SK-N-SH (cell line): Measurements from ENCODE around the gene MOB1A.

Experiments
- CTCF ChIP-seq: fragments of 200-600 bp; sonication (generic); IDR thresholded peaks from 2 replicates; pipeline ENCODE4 v1.6.1; 2017; ENCODE audit warnings: antibody characterized with exemption, mild to moderate bottlenecking, moderate library complexity
- EZH2phosphoT487 ChIP-seq: fragments of 200-600 bp; sonication (generic); IDR thresholded peaks from 2 replicates; pipeline ENCODE4 v1.6.1; 2017; ENCODE audit warnings: low read depth, mixed run types, mild to moderate bottlenecking, antibody characterized with exemption, moderate library complexity, borderline replicate concordance
- IRF3 ChIP-seq: fragments of 150-350 bp; IDR thresholded peaks from 2 replicates; pipeline ENCODE4 v1.6.1; 2016; ENCODE audit warnings: mild to moderate bottlenecking, low read depth, low read length
- JUND ChIP-seq: IDR thresholded peaks from 2 replicates; pipeline ENCODE4 v1.4.0; 2012
- NRF1 ChIP-seq: IDR thresholded peaks from 2 replicates; pipeline ENCODE4 v1.6.1; 2012; ENCODE audit warnings: low read depth, mild to moderate bottlenecking, low read length
- POLR2AphosphoS5 ChIP-seq: IDR thresholded peaks from 2 replicates; pipeline ENCODE4 v1.6.1; 2012; ENCODE audit warnings: low read depth, low read length
- SIN3A ChIP-seq: IDR thresholded peaks from 2 replicates; pipeline ENCODE4 v1.6.1; 2012; ENCODE audit warnings: low read depth, mild to moderate bottlenecking, low read length, moderate library complexity, borderline replicate concordance
- TAF1 ChIP-seq: IDR thresholded peaks from 2 replicates; pipeline ENCODE4 v1.6.1; 2012; ENCODE audit warnings: low read depth, mild to moderate bottlenecking, low read length, moderate library complexity, borderline replicate concordance

DNA sequence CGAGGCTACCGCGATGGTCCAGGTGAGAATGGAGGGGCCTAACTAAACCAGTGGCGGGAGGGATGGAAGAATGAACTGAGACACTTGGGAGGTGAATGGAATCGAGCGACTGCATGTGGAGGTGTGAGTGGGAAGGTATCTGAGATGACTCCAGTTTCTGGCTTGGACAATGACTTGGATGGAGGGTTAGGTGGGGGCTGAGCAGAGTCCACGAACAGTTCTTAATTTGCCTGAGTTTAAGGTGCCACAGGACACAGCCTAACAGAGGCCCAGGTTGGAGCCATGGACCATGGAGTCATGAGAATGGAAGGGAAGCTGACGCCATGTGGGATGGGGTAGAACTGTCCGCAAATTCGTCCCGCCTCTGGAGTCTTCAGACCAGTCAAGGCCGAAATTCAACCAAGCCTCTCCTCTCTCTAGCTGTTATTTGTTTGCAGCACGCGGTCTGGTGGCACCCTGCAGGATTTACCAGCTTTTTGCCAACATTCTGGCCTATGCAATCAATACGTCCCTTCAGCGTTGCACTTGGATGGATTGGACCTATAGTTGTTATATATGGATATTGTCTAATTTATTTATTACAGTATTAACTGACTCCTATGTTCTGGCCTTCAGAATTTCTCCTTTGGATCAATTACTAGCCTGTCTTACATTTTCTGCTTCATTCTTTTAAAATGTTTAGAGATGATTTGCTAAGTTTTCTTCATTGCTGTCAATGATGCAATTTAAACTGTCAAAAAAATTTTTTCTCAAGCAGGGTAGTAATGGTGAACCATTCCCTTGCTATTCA lies 30.0 kb downstream of the MOB1A start:
- TF ChIP-seq EZH2phosphoT487, result no peak
- no peak for TF ChIP-seq IRF3
- TF ChIP-seq JUND, result no peak
- no peak for TF ChIP-seq SIN3A
- TF ChIP-seq CTCF, result no peak
- no peak for TF ChIP-seq TAF1
- no peak; the same call in 1 of the 2 replicates for TF ChIP-seq POLR2AphosphoS5
- no peak for TF ChIP-seq NRF1
